Duodenal mucosa (tissue), 2 donors: ENCODE results near the gene PUM1.
"Not testable (repeated sequence)": the region's sequence is repeated elsewhere in the genome, so short reads cannot be mapped to it uniquely, and the experiment has no call there.

Experiments
- H3K27ac ChIP-seq: one replicate; pipeline ENCODE4 v1.7.0; 2013; ENCODE audit warnings: low read depth, low read length
- H3K27me3 ChIP-seq, 2 donors: one replicate each; pipeline ENCODE4 v1.7.0; 2013; ENCODE audit warnings: low read length in 2 of 2, control low read depth in 1 of 2; ENCODE audit not compliant: insufficient read depth in 2 of 2, control insufficient read depth in 1 of 2
- H3K36me3 ChIP-seq, 2 donors: one replicate each; pipeline ENCODE4 v1.7.0; 2013; ENCODE audit warnings: low read length in 2 of 2, control low read depth in 1 of 2; ENCODE audit not compliant: insufficient read depth in 2 of 2, control insufficient read depth in 1 of 2
- H3K4me1 ChIP-seq, 2 donors: one replicate each; pipeline ENCODE4 v1.7.0; 2013; ENCODE audit warnings: low read length in 2 of 2, control low read depth in 1 of 2; ENCODE audit not compliant: insufficient read depth in 2 of 2, control insufficient read depth in 1 of 2
- H3K4me3 ChIP-seq, 2 donors: one replicate each; pipeline ENCODE4 v1.7.0; 2013; ENCODE audit warnings: low read length in 2 of 2, low read depth in 1 of 2
- H3K9ac ChIP-seq, 2 donors: one replicate each; pipeline ENCODE4 v1.7.0; 2013; ENCODE audit warnings: low read length in 2 of 2, low read depth in 1 of 2
- H3K9me3 ChIP-seq, 2 donors: one replicate each; pipeline ENCODE4 v1.7.0; 2013; ENCODE audit warnings: low read length in 2 of 2, control low read depth in 1 of 2; ENCODE audit not compliant: control insufficient read depth in 1 of 2

The PUM1 gene

GRCh38 chr1:31064111-31064717 is 1.3 kb downstream of the PUM1 start:
- Histone ChIP-seq H3K9ac (peak overlapping the region; percentile 91 to 98), H3K27me3 (no peaks in the 10 kb centered on the region), H3K4me1 (peaks cover 24 to 36% of the 10 kb centered on the region in 2 donors), H3K9me3 (no peaks in the 10 kb centered on the region), H3K36me3 (peaks cover 0 to 2% of the 10 kb centered on the region in 2 donors), H3K4me3 (peak overlapping the region; percentile 90 to 99), H3K27ac (peak overlapping the region; percentile 82)

GRCh38 chr1:31063631-31064030 is 1.9 kb downstream of the PUM1 start:
- H3K4me1 ChIP-seq: peaks cover 24 to 36% of the 10 kb centered on the region in 2 donors
- H3K9me3 ChIP-seq: no peaks in the 10 kb centered on the region
- peak overlapping the region; percentile 91 to 98 for H3K9ac ChIP-seq
- H3K27me3 ChIP-seq: no peaks in the 10 kb centered on the region
- H3K36me3 ChIP-seq: peaks cover 0 to 7% of the 10 kb centered on the region in 2 donors
- H3K27ac ChIP-seq: peak overlapping the region; percentile 27
- H3K4me3 ChIP-seq: peak overlapping the region; percentile 90 to 99

GRCh38 chr1:31062867-31063380 is 2.6 kb downstream of the PUM1 start:
- Histone ChIP-seq H3K36me3 (peaks cover 0 to 9% of the 10 kb centered on the region in 2 donors), H3K27me3 (no peaks in the 10 kb centered on the region), H3K4me1 (peaks cover 24 to 36% of the 10 kb centered on the region in 2 donors), H3K9ac (peak overlapping the region in 1 of 2 donors; percentile 91), H3K9me3 (no peaks in the 10 kb centered on the region), H3K4me3 (peak overlapping the region; percentile 90 to 99), H3K27ac (no peak overlapping the region)

DNA sequence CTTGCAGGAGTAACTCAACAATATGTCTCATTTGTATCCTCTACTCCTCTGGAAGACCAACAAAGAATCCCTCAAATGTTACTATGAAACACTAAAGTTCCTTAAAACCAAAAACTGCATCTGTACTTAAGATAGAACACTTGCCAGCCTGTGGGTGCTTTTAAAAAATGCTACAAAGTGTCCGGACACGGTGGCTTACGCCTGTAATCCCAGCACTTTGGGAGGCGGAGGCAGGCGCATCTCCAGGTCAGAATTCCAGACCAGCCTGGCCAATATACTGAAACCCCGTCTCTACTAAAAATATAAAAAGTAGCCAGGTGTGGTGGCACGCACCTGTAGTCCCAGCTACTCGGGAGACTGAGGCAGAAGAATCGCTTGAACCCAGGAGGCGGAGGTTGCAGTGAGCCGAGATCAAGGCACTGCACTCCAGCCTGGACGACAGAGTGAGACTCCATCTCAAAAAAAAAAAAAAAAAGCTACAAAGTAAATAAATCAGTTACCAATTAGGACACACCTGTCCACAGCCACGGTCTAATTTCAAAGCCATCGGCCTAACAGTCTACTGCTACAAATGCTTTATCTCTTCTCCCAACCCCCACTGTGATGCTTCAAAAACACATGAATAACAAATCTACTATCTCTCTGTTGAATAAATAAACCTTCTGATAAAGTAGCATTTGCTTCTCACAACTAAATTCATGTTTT is 3.2 kb downstream of the PUM1 start:
- Histone ChIP-seq H3K4me1 (peaks cover 24 to 36% of the 10 kb centered on the region in 2 donors), H3K4me3 (peak overlapping the region in 1 of 2 donors; percentile 90), H3K9ac (peak overlapping the region in 1 of 2 donors; percentile 91)
- not testable (repeated sequence) for H3K36me3 ChIP-seq, H3K27ac ChIP-seq, H3K9me3 ChIP-seq, H3K27me3 ChIP-seq

- H3K36me3 ChIP-seq: peaks cover 12 to 29% of the 10 kb centered on the region in 2 donors
- peaks cover 27 to 37% of the 10 kb centered on the region in 2 donors for H3K4me1 ChIP-seq
These were observed 7.5 kb downstream of the PUM1 start for GRCh38 chr1:31058012-31058411.

DNA sequence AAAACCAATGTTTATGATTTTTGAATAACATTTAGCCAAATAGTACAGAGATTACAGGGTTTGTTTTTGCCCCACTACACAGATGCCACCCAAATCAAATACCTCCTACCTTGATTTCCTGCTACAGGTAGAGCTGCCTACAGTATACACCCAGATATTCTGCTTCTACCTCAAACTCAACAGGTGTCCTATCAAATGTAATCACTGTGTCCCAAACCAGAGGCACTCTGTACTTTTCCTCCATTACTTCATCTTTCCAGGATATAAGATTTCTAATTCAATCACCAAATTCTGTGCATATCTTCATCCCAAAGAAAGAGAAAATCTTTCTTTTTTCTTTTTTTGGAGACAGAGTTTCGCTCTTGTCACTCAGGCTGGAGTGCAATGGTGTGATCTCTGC is 9.6 kb downstream of the PUM1 start:
- no peak overlapping the region for H3K9ac ChIP-seq
- no peaks in the 10 kb centered on the region for H3K27me3 ChIP-seq
- H3K9me3 ChIP-seq: no peaks in the 10 kb centered on the region
- H3K4me1 ChIP-seq: peaks cover 8 to 26% of the 10 kb centered on the region in 2 donors
- H3K36me3 ChIP-seq: peaks cover 12 to 33% of the 10 kb centered on the region in 2 donors
- H3K4me3 ChIP-seq: no peak overlapping the region
- no peak overlapping the region for H3K27ac ChIP-seq

More at GRCh38 chr1:31058012-31058411, 7.5 kb downstream of the PUM1 start:
- no peak overlapping the region for H3K4me3 ChIP-seq
- H3K9ac ChIP-seq: no peak overlapping the region
- H3K27ac ChIP-seq: no peak overlapping the region
- H3K27me3 ChIP-seq: no peaks in the 10 kb centered on the region
- H3K9me3 ChIP-seq: no peaks in the 10 kb centered on the region

DNA sequence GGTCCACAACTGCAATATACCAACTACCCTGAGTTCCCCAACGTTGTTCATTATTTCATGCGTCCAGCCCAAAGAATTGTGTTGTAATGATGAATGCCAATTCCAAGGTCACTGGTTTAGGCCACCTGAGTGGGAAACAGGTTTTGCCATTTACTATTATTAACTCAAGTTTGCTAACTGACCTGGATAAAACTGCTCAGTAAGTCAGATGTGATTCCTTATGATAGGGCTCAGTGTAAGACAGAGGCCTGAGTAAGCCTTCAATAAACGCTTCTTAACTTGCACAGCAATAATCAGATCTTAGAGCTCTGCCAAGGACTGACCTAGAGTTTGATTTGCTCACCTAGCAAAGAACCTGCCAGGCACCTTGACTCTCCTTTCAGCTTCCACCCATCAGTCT is 10.0 kb downstream of the PUM1 start:
- H3K9me3 ChIP-seq: no peaks in the 10 kb centered on the region
- no peaks in the 10 kb centered on the region for H3K27me3 ChIP-seq
- H3K27ac ChIP-seq: no peak overlapping the region
- H3K9ac ChIP-seq: no peak overlapping the region
- no peak overlapping the region for H3K4me3 ChIP-seq
- peaks cover 5 to 25% of the 10 kb centered on the region in 2 donors for H3K4me1 ChIP-seq
- H3K36me3 ChIP-seq: peaks cover 12 to 33% of the 10 kb centered on the region in 2 donors

- peaks cover 12 to 33% of the 10 kb centered on the region in 2 donors for H3K36me3 ChIP-seq
- H3K27me3 ChIP-seq: no peaks in the 10 kb centered on the region
- peaks cover 3 to 21% of the 10 kb centered on the region in 2 donors for H3K4me1 ChIP-seq
- H3K4me3 ChIP-seq: no peak overlapping the region
- H3K9me3 ChIP-seq: no peaks in the 10 kb centered on the region
- no peak overlapping the region for H3K9ac ChIP-seq
- no peak overlapping the region for H3K27ac ChIP-seq
These were observed 10.5 kb downstream of the PUM1 start for GRCh38 chr1:31054958-31055481.

GRCh38 chr1:31054349-31054748 is 11.2 kb downstream of the PUM1 start:
- Histone ChIP-seq H3K9me3 (no peaks in the 10 kb centered on the region), H3K4me3 (no peak overlapping the region), H3K36me3 (peaks cover 12 to 33% of the 10 kb centered on the region in 2 donors), H3K9ac (no peak overlapping the region), H3K4me1 (peaks cover 3 to 21% of the 10 kb centered on the region in 2 donors), H3K27ac (no peak overlapping the region), H3K27me3 (no peaks in the 10 kb centered on the region)

- Histone ChIP-seq H3K36me3 (peaks cover 12 to 24% of the 10 kb centered on the region in 2 donors), H3K4me1 (peaks cover 3 to 21% of the 10 kb centered on the region in 2 donors)
- not testable (repeated sequence) for H3K27ac ChIP-seq, H3K9me3 ChIP-seq, H3K4me3 ChIP-seq, H3K27me3 ChIP-seq, H3K9ac ChIP-seq
These were observed 12.9 kb downstream of the PUM1 start for GRCh38 chr1:31052613-31053012.
